HG02943 (cell line): Measurements from ENCODE around the gene CNKSR3.

Experiments used
- ATAC-seq: cut with Tn5 transposase; IDR thresholded peaks from one replicate; pipeline ENCODE4 v1.9.1; 2021; ENCODE audit warnings: mild to moderate bottlenecking, low read depth, moderate library complexity; ENCODE audit not compliant: unreplicated experiment

Gene CNKSR3

GRCh38 chr6:154504102-154504501, 6.4 kb downstream of the CNKSR3 start:
- ATAC-seq: no peak

DNA sequence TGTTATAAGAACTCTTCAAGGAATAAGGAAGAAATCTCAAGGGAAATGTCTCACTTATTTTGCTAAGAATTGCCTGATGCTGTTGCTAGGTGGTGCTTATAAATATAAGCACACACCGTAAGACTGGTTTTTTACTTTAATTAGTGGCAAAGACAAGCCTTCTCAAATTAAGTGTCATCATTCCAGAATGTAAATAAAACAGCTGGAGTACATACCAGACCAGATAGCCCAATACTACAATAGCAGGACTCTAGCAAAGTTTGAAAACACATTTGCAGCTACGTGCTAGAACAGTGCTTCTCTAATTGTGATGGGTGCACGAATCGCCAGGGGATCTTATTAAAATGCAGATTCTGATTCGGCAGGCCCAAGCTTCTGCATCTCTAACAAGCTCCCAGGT, 6.8 kb downstream of the CNKSR3 start:
- ATAC-seq: no peak

DNA sequence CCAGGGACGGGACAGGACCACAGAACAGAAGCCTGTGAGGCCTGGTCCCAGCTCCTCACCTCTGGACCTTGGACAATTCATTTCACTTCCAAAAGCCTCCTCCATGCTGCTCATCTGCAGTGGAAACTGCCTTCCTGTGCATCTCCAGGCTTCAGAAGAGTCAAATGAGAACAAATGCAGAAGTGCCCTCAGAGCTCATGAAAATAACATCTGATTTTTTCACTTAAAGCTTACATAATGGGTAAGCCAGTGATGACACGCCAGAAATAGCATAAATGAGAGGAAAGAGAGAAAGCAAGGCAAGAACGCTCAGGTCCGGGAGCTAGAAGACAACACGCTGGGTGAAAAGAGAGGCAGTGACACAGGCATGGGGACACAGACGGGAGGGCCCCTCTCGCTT, 7.9 kb downstream of the CNKSR3 start:
- ATAC-seq: no peak

GRCh38 chr6:154501578-154501868, 9.0 kb downstream of the CNKSR3 start:
- ATAC-seq: no peak

GRCh38 chr6:154500769-154501577, 9.5 kb downstream of the CNKSR3 start:
- ATAC-seq: no peak

GRCh38 chr6:154499855-154500589, 10.5 kb downstream of the CNKSR3 start:
- no peak for ATAC-seq

DNA sequence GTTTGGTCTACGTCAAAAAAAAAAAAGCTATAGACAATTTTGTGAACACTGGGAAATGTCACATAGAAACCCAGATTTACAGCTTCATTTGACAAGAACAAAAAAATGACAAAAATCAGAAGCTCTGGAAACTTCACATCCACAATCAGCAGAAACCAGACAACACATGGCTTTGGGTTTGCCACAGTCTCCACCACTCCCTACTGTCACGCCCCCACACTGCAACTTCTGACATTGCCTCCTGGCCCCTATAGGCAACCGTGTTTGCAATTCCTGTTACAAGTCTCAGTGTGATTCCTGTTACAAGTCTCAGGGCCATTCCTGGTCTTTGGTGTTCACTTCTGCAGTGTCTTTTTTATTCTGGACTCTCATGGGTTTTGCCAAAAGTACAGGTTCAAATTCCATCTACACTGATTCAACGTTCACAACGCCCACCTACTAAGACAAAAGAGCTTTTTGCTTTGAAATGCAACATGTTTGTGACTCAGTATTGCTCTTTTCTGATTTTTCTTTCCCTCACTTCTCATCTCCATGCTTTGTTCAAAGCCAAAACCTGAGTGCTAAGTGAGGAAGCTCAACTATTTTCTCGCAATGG, 12.0 kb downstream of the CNKSR3 start:
- ATAC-seq: no peak

DNA sequence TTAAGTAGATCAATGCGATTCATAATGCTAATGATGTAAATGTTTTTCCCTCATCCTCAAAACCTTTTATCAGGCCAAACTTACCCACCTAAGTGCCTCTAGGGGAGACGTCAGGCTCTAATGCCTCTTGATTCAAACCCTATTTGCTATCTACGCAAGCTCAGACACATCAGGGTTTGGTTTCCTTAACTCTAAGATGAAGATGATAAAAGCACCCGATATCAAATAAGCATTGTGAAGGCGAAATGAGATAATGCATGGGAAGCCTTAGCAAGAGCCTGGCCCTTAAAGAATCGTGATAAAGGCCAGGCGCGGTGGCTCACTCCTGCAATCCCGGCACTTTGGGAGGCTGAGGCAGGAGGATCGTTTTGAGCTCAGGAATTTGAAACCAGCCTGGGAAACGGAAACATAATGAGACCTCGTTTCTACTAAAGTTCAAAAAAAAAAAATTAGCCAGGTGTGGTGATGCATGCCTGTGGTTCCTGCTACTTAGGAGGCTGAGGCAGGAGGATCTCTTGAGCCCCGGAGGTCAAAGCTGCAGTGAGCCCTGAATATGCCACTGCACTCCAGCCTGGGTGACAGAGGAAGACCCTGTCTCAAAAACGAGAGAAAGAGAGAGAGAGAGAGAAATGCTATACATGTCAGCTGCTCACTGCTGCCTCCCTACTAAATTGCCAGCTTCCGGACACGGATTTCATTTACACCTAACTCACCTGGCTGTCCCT, 13.5 kb downstream of the CNKSR3 start:
- no peak for ATAC-seq

GRCh38 chr6:154496186-154496585, 14.3 kb downstream of the CNKSR3 start:
- ATAC-seq: no peak

DNA sequence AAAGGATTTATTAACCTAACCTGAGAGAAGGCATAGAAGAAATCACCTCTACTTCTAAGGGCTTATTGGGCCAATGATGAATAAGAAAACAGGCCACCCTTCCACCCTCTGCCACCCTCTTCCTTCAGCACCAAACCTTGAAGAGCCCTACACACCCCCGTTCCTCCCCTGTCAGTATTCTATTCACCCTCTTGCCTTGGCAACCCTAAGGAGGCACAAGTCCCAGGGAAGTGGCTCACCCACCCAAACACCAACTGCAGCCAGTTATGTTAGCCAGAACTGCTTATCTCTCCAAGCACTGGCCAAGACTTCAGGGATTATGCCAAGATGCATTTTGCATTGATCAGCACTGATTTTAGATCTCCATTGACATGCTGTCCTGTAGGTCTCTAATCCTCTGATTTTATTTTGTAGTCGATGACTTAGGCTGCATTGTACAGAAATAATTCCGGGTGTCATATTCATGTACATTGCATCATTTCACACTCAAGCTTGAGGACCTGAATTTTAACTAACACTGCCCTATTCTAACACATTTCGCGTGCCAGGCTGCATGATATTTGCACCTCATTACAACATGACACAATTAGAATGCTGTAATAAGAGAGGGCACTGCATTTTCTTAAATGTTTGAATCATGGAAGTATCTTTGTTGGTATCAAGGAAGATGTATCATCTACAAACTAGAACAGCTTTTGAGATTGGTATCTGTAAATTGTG, 15.7 kb downstream of the CNKSR3 start:
- no peak for ATAC-seq

- no peak for ATAC-seq
Observed at GRCh38 chr6:154491567-154492470, 18.7 kb downstream of the CNKSR3 start.

GRCh38 chr6:154489822-154490221, 20.7 kb downstream of the CNKSR3 start:
- ATAC-seq: no peak

DNA sequence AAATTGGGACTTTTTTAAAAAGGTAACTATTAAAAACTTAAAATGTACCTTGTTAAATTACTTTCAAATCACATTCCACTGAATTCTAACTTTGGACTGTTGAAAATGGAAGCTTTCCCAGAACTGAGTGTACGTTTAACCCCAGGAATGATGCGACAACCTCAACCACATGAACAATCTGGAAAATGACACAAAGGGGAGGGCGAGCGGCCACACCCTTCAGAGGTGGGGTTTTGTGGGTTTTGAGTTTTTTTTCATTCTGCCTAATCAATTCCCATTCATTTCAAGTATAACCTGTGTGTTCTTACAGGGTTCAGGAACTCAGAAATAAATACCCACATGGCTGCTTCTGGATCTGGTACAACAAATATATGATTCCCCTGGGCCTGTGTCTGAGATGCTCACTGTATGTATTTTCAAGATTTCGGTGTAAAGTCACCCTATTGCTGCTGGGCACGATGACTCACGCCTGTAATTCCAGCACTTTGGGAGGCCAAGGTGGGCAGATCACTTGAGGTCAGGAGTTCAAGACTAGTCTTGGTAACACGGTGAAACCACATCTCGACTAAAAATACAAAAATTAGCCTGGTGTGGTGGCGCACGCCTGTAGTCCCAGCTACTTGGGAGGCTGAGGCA, 21.6 kb downstream of the CNKSR3 start:
- ATAC-seq: no peak

DNA sequence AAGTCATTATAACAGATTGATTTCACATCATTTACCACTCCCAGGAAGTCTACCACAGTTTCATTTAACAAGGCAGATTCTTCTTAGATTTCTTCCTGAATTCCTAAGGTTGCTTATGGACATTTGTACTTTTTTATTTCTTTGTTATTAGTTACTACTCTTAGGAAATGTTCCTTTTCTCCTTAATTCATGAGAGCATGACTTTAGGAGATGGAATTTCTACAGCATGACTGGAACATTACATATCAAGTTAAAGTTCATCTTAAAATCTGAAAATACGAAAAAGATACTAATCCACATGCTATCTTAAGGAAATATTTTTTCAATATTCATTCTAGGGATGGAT, 22.3 kb downstream of the CNKSR3 start:
- ATAC-seq: no peak

DNA sequence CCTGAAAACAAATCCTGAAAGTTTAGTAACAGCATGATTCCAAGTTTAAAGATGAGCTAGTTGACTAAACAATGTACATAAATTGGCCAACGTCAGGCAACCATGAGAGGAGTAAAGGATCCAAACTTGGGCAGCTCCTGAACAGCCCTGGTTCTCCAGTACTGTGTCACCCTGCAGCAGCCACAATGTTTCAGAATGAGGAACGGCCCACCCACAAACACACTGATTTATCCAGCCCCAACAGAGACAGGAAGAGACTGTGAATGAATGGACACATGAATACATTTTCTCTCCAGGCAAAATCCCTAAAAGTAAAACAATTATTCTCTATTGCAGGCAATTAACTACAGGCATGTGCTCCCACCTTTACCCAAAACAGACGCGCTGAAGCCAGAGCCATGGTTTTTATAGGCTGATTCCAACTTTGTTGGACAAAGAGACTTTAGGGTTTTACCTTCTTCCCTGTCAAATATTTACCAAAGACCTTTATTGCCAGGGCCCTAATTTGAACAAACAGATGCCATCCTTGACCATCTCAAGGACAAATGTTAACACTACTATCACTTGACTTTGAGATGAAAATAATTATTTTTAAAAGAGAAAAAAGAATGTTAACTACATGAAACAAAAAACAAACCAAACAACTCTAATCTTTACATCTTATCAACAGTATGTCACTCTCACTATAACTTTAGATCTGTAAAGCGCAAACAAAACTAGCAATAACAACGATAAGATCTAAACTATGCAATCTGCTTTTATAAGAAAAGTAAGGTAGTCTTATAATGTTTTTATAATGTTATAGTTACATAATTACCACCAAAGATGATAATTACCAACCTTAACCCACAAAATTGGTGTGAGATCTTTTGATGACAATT, 22.9 kb downstream of the CNKSR3 start:
- no peak for ATAC-seq

- no peak for ATAC-seq
Observed at GRCh38 chr6:154485815-154486214, 24.7 kb downstream of the CNKSR3 start.

GRCh38 chr6:154484942-154485341, 25.5 kb downstream of the CNKSR3 start:
- no peak for ATAC-seq

- no peak for ATAC-seq
Observed at GRCh38 chr6:154482858-154483257, 27.6 kb downstream of the CNKSR3 start.
